HG03432 (cell line): Measurements from ENCODE around the gene APPL2.
"Not testable (repeated sequence)": the region's sequence is repeated elsewhere in the genome, so short reads cannot be mapped to it uniquely, and the experiment has no call there.

Experiments used
- ATAC-seq: cut with Tn5 transposase; IDR thresholded peaks from one replicate; pipeline ENCODE4 v1.9.1; 2021; ENCODE audit warnings: mild to moderate bottlenecking, moderate library complexity; ENCODE audit not compliant: unreplicated experiment

Gene APPL2

DNA sequence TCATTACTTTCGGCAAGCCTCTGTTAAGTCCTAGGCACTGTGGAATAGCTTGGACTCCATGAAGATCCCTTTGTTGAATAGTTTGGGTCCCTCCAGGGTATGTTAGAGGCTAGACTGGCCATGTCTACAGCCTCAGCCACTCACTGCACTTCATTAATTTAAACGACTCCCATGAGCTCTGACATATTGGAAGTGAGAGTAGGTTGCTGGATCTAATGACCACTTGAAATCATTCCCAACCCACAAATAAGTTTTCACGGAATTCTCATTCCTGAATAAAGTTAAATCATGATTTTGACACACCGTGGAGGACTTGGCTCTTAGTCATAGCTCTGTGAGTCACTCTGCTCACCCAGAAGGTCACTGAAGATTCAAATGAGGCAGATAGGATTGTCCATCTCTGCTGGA, 21.4 kb upstream of the APPL2 start:
- ATAC-seq: no peak

DNA sequence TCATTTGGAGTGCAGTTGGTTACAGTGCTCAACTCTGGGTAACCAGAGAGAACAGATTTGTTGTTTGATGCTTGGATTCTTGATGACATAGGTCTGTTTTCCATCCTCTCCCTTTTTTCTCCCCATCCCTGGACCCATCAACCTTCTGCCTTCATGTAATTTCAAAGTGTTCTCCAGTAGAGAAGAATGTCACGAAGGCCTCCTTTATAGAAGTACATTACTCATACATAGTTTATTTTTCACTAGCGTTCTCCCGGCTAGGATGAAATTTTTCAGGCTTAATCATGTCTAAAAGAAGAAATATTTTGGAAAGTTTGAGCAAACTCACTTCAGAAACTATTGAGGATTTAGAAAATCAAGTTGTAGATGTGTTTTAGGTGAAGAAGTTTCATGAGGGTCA, 20.9 kb upstream of the APPL2 start:
- ATAC-seq: no peak

DNA sequence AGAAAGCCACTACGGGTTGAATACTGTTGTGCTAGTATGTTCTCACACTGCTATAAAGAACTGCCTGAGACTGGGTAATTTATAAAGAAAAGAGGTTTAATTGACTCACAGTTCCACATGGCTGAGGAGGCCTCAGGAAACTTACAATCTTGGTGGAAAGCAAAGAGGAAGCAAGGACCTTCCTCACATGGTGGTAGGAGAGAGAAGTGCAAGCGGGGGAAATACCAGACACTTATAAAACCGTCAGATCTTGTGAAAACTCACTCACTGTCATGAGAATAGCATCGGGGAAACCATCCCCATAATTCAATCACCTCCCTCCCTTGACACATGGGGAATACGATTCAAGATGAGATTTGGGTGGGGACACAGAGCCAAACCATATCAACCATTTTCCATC, 20.5 kb upstream of the APPL2 start:
- not testable (repeated sequence) for ATAC-seq

DNA sequence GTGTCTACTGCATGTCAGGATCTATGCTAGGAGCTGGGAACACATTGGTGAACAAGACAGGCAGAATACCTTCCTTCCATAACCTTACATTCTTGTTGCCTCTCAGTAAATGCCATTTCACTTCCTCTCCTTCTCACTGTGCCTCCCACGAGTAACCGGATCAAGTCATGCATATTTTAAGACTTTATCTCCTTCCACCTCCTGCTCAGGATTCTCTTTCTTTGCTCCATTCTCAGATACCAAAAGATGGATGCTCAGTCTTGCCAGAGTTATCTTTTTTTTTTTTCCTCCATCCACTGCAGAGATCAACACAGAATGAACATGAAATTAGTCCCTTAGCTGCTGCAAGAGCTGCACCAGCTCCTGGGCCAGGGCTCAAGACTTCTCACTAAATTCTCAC, 20.0 kb upstream of the APPL2 start:
- ATAC-seq: no peak

DNA sequence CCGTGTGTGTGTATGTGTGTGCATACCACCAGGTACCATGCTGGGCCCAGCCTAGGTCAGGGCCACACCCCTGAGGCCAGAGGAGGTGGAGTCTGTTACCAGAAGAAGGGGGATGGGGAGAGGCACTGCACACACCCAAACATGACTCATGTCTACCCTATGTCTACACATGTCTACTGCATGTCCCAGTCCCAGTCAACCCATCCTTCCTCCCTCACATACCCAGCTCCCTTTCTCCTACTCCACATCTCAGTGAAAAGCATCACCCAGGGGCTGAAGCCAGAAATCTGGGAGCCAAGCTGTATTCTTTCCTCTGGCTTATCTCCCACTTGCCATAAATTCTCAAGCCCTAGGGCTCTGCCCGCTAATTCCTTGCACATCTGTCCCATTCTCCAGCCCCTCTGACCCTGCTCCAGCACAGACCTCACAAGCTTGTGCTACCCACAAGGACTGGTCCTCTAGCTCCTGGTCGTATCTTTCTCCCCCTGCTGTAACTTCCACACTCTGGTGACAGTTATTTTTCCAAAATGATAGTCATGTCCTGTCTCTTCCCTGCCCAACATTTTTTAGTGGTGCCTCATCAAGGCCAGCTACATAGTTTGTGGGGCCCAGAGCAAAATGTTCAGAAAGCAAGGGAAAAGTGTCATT, 18.0 kb upstream of the APPL2 start:
- no peak for ATAC-seq

DNA sequence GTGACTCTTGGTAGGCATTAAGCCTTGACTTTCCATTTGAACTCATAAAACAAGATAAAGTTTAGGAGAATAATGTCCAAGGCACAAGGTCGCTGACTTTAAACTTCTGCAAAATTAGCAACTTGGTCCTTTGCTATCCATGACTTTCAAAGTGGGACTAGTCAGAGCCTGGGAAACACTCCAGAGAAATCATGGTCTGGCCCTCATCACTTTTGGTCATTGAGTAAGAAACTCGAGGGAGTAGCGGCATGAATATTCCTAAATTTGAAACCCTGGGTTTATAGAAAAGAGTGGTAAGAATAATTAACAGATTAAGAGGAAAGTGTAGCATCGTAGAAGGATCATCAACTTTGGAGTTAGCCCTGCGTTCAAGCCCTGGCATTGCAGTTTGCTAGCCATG, 16.9 kb upstream of the APPL2 start:
- ATAC-seq: no peak

DNA sequence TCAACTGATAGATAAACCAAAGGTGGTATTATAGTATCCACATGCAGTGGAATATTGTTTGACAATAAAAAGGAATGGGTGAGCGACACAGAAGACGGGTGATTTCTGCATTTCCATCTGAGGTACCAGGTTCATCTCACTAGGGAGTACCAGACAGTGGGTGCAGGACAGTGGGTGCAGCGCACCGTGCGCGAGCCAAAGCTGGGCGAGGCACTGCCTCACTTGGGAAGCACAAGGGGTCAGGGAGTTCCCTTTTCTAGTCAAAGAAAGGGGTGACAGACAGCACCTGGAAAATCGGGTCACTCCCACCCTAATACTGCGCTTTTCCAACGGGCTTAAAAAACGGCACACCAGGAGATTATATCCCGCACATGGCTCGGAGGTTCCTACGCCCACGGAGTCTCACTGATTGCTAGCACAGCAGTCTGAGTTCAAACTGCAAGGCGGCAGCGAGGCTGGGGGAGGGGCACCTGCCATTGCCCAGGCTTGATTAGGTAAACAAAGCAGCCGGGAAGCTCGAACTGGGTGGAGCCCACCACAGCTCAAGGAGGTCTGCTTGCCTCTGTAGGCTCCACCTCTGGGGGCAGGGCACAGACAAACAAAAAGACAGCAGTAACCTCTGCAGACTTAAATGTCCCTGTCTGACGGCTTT, 9.9 kb upstream of the APPL2 start:
- ATAC-seq: not testable (repeated sequence)

DNA sequence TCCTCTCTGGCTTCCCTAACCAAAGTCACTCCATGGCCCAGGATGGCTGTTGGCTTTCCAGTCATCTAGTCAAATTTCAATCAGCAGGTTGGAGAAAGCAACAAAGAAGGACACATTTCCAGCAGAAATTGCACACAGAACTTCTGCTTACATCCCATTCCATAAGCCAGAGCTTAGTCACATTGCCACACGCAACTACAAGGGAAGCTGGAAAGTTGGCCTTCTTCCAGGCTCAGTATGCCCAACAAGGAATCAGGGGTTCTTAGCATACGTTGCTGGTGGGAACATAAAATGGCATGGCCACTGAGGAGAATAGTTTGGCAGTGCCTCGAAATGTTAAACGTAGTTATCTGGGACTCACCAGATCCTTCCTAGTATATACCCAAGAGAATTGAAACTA, 9.3 kb upstream of the APPL2 start:
- ATAC-seq: no peak

DNA sequence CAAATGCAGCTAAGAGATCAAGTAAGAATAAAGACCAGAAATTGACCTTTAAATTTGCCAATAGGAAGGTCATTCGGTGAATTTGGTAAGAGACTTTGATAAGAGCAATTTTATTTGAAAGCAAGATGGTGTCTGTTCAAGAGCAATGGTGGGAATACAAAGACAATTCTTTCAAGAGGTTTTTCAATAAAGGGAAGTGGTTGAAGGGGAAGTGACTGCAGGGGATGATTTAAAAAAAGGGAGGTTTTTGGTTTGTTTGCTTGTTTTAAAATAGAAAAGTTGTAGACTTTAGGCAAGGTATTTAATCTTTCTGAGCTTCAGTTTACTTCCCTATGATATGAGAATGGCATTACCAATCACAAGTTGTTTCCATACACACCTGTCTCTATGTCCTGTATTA, 4.3 kb upstream of the APPL2 start:
- ATAC-seq: no peak

DNA sequence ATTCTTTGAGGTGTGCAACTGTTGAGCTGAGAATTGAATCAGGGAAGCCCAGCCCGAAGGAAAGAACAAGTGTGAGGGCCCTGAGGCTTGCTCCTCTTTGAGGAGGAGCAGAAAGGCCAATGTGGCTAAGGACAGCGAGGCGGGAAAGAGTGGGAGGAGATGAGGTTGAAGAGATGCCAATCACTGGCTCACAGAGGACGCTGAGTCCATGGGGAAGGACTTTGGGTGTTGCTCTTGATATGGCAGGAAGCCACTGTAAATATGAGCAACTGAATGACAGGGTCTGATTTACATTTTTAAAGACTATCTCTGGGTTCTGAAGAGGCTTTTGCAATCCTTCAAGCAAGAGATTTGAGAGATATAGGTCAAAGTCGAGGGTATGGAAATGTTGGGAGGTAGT, 3.3 kb upstream of the APPL2 start:
- no peak for ATAC-seq

DNA sequence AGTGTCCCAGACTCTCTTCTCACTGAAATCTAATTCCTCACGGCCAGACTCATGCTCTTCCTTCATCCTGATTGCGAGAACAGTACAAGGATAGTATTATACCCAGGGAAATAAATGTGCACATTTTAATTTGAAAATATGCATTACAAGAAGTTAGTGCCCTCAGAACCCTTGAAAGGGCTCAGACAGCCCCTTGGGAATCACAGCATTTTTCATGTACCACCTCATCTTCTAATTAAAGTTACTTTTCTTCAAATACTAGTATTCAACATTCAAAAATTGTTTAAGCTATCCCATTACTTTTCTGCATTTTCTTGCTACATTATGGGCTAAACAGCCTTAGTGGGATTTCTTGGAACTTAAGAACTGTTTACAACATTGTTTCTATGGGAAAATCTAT, 1.7 kb upstream of the APPL2 start:
- ATAC-seq: no peak

DNA sequence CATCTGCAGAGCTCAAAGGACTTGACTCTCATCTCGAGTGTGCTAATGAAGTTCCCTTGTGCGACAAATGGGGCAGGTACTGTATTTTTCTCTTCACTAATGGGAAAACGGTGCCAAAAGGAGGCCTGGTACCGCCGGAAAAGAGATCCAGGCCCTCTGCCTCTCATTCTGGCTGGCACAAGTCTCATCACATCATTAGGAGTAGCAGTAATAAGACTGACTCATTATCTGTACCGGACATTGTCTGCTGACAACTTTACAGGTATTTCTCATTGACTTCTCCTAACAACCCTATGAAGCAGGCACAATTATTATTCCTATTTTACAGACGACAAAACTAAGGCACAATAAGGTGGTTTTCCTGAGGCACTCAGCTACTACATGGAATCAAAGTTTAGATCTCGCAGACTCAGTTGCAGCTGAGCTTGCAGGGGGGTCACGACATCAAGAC, 668 bp downstream of the APPL2 start:
- no peak for ATAC-seq

DNA sequence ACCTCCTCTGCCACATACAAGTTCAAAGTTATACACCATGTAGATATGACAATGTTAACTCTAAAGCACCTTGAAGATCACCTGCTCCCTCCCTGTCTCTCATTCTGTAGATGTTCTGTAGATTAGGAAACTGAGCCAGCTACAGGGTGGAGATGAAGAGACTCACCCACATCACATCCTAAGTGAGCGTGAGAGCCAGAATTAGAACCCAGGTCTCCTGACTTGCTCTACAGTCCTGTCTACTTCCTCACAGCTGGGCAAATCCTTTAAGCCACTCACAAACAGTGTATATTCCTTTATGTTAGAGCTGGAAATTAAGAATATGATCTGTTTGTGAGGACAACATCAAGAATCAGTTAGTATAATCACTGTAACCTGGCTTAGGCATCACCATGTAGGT, 1.8 kb downstream of the APPL2 start:
- ATAC-seq: no peak

DNA sequence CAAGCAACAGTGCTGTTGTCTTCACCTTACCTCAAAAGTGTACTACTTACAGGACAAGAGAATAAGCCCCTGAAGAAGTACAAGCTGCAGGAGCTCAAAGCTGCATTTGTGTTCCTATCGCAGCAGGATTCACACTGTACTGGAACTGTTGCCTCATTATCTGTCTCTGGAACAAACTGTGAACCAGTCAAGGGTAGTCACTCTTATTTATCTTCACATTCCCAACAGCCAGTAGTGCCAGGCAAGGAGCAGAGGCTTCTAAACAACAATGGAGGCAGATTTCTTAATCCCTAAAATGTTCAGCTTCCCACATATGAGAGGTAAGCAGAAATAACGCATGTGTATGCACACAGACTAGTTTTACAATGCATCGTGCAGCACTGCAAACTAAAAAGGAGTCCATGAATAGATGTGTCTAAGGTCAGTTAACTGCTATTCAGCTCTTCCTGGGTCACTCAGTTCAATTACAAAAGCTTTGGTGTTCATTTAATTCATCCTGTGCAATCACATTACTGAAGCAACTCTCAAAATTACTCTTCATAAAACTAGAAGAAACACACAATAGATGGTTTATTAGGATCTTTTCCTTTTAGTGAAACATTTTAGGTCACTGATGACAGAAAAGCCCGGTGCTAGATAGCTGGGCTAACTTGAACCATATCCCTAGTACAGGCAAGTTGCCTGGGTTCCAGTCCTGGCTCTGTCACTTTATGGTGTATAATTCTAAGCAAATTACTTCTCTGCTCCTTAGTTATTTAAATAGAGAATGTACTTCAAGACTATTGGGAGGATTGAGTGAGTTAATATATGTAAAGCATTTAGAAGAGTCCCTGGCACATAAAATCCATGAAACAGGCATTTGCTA, 2.7 kb downstream of the APPL2 start:
- no peak for ATAC-seq

DNA sequence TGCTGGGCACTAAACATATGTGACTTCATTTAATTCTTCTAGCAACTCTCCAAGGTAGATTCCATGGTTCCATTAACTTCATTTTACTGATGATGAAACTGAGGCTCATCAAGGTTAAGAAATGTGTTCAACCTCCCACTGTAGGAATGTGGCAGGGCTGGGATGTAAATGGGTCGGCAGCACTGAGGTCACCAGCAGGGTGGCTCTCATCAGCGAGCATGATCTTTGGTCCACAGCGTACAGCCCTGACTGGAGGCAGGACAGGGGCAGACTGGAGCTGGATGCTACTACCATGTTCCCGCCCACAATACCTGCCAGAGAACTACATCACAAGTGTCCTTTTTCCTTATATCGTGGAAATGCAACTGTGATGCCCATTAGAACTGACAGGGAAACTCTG, 4.6 kb downstream of the APPL2 start:
- ATAC-seq: no peak

DNA sequence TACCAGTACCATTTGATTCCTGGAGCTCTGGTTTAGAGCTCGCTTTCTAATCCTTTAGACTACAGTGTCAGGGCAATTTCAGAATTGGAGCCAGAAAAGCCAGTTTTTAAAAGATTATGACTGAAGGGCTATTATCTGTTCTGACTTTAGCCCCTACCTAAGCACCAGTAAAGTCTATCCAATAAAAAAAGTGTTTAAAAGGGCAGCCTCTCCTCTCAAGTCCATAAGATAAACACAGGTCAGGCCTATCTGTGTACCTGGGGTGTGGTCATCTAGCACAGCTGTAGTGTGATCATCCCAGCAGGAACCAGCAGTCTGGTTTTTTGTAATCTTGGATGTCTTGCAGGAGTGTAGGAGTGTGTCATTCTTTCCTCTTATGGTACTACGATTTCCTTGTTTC, 6.6 kb downstream of the APPL2 start:
- no peak for ATAC-seq

DNA sequence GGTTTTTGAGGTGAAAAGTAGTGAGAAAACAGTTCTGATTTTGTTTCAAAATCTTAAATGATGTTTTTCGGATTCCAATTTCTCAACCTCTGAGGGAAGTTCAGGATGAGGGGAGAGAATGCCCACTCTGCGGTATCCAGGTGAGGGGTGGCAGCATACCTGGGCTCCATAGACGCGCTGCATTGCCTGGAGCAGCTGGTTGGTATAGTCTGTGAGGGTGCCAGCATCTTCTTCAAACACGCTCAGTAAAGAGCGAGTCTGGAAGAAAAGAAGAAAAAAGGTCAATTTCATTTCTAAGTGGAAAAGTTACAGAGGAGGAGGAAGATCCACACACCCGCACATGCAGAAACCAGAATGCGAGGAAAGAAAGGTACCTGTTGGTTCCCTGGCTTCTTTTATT, 7.0 kb downstream of the APPL2 start:
- ATAC-seq: no peak

DNA sequence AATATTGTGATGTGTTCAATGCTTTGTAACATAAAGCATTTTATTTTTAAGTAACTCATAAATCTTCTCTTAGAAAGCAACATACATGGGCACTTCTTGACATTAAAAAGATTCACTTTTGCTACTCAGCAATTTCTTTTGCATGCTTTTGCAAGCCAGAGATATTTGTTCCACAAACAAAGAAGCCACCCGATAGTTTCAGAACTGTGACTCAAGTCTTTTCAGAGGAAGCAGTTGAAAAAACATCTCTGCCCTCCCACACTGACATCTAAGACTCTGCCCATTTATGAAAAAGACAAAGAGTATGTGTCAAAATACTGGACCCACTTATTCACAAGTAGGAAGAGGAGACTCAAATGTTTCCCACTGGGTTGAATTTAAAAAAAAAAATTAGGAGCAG, 7.5 kb downstream of the APPL2 start:
- ATAC-seq: no peak

DNA sequence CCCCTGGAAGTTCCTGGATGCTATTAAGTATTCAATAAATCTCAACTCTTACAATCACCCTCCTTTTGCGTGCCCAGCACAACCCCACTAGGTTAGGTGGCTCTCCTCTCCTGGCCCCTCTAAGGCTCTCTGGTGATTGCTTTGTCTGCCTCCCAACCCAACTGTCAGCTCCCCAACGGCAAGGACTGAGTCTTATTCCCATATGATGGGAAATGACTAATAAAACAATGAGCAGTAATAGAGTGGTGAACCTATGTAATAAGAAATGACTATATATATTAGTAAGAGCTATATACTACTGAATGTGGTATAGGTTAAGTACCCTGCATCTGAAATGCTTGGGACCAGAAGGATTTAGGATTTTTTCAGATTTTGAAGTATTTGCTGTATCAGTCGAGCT, 8.1 kb downstream of the APPL2 start:
- ATAC-seq: no peak

DNA sequence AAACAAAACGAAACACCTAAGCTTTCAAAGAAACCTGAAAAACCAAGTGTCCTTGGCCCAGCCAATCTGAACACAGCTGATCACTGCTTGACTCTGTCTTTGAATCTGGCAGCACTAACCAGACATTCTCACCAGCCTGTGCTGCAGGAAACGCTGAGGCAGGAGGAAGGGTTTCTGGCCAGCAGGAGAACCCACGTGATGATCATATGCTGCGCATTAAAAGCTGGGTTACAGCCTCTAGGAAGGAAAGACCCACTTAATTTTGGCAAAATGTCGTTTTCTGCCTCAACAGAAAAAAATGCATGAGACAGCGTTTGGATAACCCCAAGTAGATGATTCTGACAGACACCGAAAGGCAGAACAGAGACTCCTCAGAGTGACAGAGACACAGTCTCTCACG, 9.8 kb downstream of the APPL2 start:
- peak; percentile 79 for ATAC-seq

DNA sequence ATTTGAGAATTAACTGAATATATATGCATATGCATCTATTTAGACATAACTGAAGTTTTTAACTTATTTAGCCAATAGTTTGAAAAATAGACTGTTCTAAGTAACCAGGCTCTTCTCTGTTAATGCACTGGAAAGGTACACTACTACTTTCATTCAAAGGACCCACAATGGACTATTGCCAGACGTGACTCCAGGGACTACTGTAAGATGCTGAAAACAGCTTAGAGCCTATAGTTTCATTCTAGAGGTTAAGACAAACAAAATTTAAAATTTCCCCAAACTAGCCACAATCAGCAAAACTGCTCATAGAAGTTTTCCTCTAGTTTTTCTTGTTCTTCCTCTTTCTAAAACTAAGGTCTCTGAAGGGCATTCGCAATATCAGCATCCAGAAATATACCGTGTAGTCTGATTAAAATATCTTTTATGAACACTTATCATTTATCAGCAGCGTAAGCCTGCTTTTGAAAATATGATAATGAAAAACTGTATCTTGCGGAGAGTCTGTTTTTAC, 10.4 kb downstream of the APPL2 start:
- ATAC-seq: no peak

DNA sequence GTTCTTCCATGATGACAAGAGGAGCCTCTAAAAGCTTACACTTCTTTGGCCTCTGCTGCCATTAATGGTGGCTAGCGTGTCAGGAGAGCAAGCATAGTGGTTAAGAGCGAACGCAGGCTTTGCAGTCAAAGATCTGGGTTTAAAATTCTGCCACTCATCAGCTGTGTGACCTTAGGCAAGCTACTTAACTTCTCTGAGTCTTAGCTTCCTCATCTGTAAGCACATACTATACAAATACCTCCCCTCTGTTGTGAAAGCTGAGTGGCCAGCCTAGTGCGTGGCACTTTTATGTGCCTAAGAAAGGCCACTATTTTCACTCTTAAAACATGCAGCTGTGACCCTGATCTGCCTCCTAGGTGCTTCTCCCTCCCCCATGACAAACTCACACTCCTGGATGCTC, 11.6 kb downstream of the APPL2 start:
- no peak for ATAC-seq
